ENCODE measurements around the gene SBF2. TPM values are rescaled to one million over a fixed set of nuclear protein-coding genes. Genes with fewer than 3 reads are reported as not detected.

SBF2 gene
- total RNA-seq, 1 donor from 2014 or later, result 21.1 TPM

- TF ChIP-seq CTCF (IDR thresholded peaks at IDR 0.05; ENCODE audit: insufficient read depth, low read length, poor library complexity, severe bottlenecking), result no peak
- H3K4me3 ChIP-seq (ENCODE audit: low read depth, low read length), result no peak overlapping the region
- DNase-seq (ENCODE audit: low read depth), result no peak
Measured at GRCh38 chr11:10116588-10116987, 177.4 kb downstream of the SBF2 start.

DNA sequence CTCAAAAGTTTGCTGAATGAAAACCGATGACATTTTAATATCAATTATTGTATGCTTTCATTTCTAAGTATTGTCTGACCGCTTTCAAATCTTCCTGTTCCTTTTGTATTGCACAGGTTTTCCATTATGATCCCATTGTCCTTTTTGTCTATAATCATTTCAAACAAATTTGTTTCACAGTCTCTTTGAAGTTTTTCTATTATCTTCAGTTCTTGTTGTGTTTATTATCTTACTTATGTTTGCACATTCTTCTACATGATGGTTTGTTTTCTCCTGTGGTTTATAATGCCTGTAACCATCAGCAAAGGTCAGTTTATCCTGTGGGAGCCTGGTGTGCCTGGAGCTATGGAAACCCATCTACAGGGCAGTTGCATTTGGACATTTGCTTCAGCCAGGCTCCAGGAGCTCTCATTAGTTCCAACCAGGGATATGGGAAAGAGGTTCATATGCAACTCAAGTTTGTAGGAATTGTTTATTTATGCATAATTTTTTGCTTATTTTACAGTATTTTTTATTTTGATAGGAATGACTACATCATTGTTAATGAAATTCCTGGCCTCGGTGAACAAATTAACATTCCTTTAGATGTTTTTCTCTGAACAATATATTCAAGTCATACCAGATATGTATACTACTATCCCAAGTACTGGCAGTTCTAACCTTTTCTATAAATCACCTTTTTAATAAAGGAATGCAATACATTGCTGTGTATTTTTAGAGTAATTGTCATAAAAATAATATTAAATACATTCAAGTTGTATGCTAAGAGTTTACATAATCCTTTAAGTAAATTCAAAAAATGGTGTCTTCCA, 179.2 kb downstream of the SBF2 start:
- Histone ChIP-seq H3K36me3 (ENCODE audit: control insufficient read depth, insufficient read depth, low read length) (no peaks in the 10 kb centered on the region), H3K4me3 (ENCODE audit: low read depth, low read length) (no peak overlapping the region), H3K27me3 (ENCODE audit: control insufficient read depth, insufficient read depth, low read length) (no peaks in the 10 kb centered on the region)
- TF ChIP-seq CTCF (IDR thresholded peaks at IDR 0.05; ENCODE audit: insufficient read depth, low read length, poor library complexity, severe bottlenecking), result no peak
- no peak for DNase-seq (ENCODE audit: low read depth)

More at GRCh38 chr11:10116588-10116987, 177.4 kb downstream of the SBF2 start:
- no peaks in the 10 kb centered on the region for H3K27me3 ChIP-seq (ENCODE audit: control insufficient read depth, insufficient read depth, low read length)
- H3K36me3 ChIP-seq (ENCODE audit: control insufficient read depth, insufficient read depth, low read length), result no peaks in the 10 kb centered on the region

- no peak for TF ChIP-seq CTCF (IDR thresholded peaks at IDR 0.05; ENCODE audit: insufficient read depth, low read length, poor library complexity, severe bottlenecking)
- Histone ChIP-seq H3K36me3 (ENCODE audit: control insufficient read depth, insufficient read depth, low read length) (no peaks in the 10 kb centered on the region), H3K4me3 (ENCODE audit: low read depth, low read length) (no peak overlapping the region), H3K27me3 (ENCODE audit: control insufficient read depth, insufficient read depth, low read length) (no peaks in the 10 kb centered on the region)
- DNase-seq (ENCODE audit: low read depth), result no peak
Measured at GRCh38 chr11:10113852-10114251, 180.2 kb downstream of the SBF2 start.

DNA sequence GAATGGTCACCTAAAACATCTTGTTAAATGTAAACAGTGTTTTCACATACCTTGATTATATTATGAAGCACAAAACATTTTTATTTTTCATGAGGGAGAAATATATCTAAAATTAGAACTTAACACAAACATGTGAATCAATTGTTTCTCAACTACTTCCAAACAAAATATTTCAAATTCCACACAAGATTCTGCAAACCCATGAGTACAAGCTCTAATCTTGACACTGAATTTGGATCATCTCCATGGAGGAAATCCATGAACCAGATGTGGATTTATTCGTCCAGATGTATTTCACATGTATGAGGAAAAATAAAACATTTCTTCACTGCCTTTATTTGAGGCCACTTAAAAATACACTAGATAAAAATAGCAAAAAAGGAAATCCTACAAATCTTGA, 184.2 kb downstream of the SBF2 start:
- DNase-seq (ENCODE audit: low read depth), result no peak
- Histone ChIP-seq H3K36me3 (ENCODE audit: control insufficient read depth, insufficient read depth, low read length) (no peaks in the 10 kb centered on the region), H3K27me3 (ENCODE audit: control insufficient read depth, insufficient read depth, low read length) (no peaks in the 10 kb centered on the region), H3K4me3 (ENCODE audit: low read depth, low read length) (no peak overlapping the region)
- TF ChIP-seq CTCF (IDR thresholded peaks at IDR 0.05; ENCODE audit: insufficient read depth, low read length, poor library complexity, severe bottlenecking), result no peak

- DNase-seq (ENCODE audit: low read depth), result no peak
- no peak for TF ChIP-seq CTCF (IDR thresholded peaks at IDR 0.05; ENCODE audit: insufficient read depth, low read length, poor library complexity, severe bottlenecking)
- no peaks in the 10 kb centered on the region for H3K27me3 ChIP-seq (ENCODE audit: control insufficient read depth, insufficient read depth, low read length)
- H3K36me3 ChIP-seq (ENCODE audit: control insufficient read depth, insufficient read depth, low read length), result no peaks in the 10 kb centered on the region
- no peak overlapping the region for H3K4me3 ChIP-seq (ENCODE audit: low read depth, low read length)
Measured at GRCh38 chr11:10108915-10109680, 184.9 kb downstream of the SBF2 start.
